ENCODE data around the gene NFATC1.

NFATC1 gene

GRCh38 chr18:79377187-79377891, 18.4 kb upstream of the NFATC1 start:
- no peak overlapping the region for H3K9ac ChIP-seq (ENCODE audit: low read length)

GRCh38 chr18:79378536-79379250, 17.0 kb upstream of the NFATC1 start:
- H3K9me3 ChIP-seq (ENCODE audit: low read length) = no peaks in the 10 kb centered on the region
- H3K27me3 ChIP-seq (ENCODE audit: insufficient read depth, low read length) = peaks cover 8% of the 10 kb centered on the region; the same call in 1 of the 2 replicates
- no peaks in the 10 kb centered on the region for H3K4me1 ChIP-seq (ENCODE audit: insufficient read depth, low read length, severe bottlenecking)
- H3K27ac ChIP-seq (ENCODE audit: low read depth, low read length, poor library complexity, severe bottlenecking) = no peak overlapping the region
- H2AFZ ChIP-seq (ENCODE audit: low read length) = no peak overlapping the region
- peaks cover 7% of the 10 kb centered on the region; the same call in 1 of the 2 replicates for H3K36me3 ChIP-seq (ENCODE audit: insufficient read depth, low read length)
- H3K4me3 ChIP-seq (ENCODE audit: low read depth, low read length, poor library complexity, severe bottlenecking) = no peak overlapping the region
- TF ChIP-seq CTCF (IDR thresholded peaks at IDR 0.05; ENCODE audit: low read length) = peak; percentile 95
- TF ChIP-seq EZH2 (IDR thresholded peaks at IDR 0.05; ENCODE audit: borderline replicate concordance, low read length) = no peak
- H4K20me1 ChIP-seq (ENCODE audit: insufficient read depth, low read length) = no peaks in the 10 kb centered on the region
- H3K4me2 ChIP-seq (ENCODE audit: low read length) = no peak overlapping the region
- H3K9me2 ChIP-seq (ENCODE audit: low read depth, low read length) = no peaks in the 10 kb centered on the region
- H3K9ac ChIP-seq (ENCODE audit: low read length) = no peak overlapping the region
- no peaks in the 10 kb centered on the region for H3F3A ChIP-seq (ENCODE audit: insufficient read depth, low read length)
- no peaks in the 10 kb centered on the region for H3K79me2 ChIP-seq (ENCODE audit: insufficient read depth, low read length)

More at GRCh38 chr18:79377187-79377891, 18.4 kb upstream of the NFATC1 start:
- Histone ChIP-seq H3K27ac (ENCODE audit: low read depth, low read length, poor library complexity, severe bottlenecking) (no peak overlapping the region), H3K27me3 (ENCODE audit: insufficient read depth, low read length) (0 out of 2 replicates have a peak, but pooled peaks cover 2% of the 10 kb centered on the region), H3K4me2 (ENCODE audit: low read length) (no peak overlapping the region), H3K9me3 (ENCODE audit: low read length) (no peaks in the 10 kb centered on the region), H3F3A (ENCODE audit: insufficient read depth, low read length) (no peaks in the 10 kb centered on the region), H3K4me1 (ENCODE audit: insufficient read depth, low read length, severe bottlenecking) (no peaks in the 10 kb centered on the region), H4K20me1 (ENCODE audit: insufficient read depth, low read length) (no peaks in the 10 kb centered on the region), H3K79me2 (ENCODE audit: insufficient read depth, low read length) (no peaks in the 10 kb centered on the region), H2AFZ (ENCODE audit: low read length) (no peak overlapping the region), H3K36me3 (ENCODE audit: insufficient read depth, low read length) (peaks cover 7% of the 10 kb centered on the region; the same call in 1 of the 2 replicates), H3K9me2 (ENCODE audit: low read depth, low read length) (no peaks in the 10 kb centered on the region), H3K4me3 (ENCODE audit: low read depth, low read length, poor library complexity, severe bottlenecking) (no peak overlapping the region)
- TF ChIP-seq EZH2 (IDR thresholded peaks at IDR 0.05; ENCODE audit: borderline replicate concordance, low read length) = no peak
- TF ChIP-seq CTCF (IDR thresholded peaks at IDR 0.05; ENCODE audit: low read length) = no peak

GRCh38 chr18:79379251-79379905, 16.4 kb upstream of the NFATC1 start:
- Histone ChIP-seq H4K20me1 (ENCODE audit: insufficient read depth, low read length) (no peaks in the 10 kb centered on the region), H3K27ac (ENCODE audit: low read depth, low read length, poor library complexity, severe bottlenecking) (no peak overlapping the region), H3K9me3 (ENCODE audit: low read length) (no peaks in the 10 kb centered on the region), H2AFZ (ENCODE audit: low read length) (no peak overlapping the region), H3F3A (ENCODE audit: insufficient read depth, low read length) (no peaks in the 10 kb centered on the region), H3K79me2 (ENCODE audit: insufficient read depth, low read length) (no peaks in the 10 kb centered on the region), H3K36me3 (ENCODE audit: insufficient read depth, low read length) (peaks cover 7% of the 10 kb centered on the region; the same call in 1 of the 2 replicates), H3K9ac (ENCODE audit: low read length) (no peak overlapping the region), H3K4me2 (ENCODE audit: low read length) (no peak overlapping the region), H3K4me3 (ENCODE audit: low read depth, low read length, poor library complexity, severe bottlenecking) (no peak overlapping the region), H3K4me1 (ENCODE audit: insufficient read depth, low read length, severe bottlenecking) (no peaks in the 10 kb centered on the region), H3K27me3 (ENCODE audit: insufficient read depth, low read length) (peaks cover 8% of the 10 kb centered on the region; the same call in 1 of the 2 replicates), H3K9me2 (ENCODE audit: low read depth, low read length) (no peaks in the 10 kb centered on the region)
- peak; percentile 10; the same call in 1 of the 2 replicates for TF ChIP-seq CTCF (IDR thresholded peaks at IDR 0.05; ENCODE audit: low read length)
- no peak for TF ChIP-seq EZH2 (IDR thresholded peaks at IDR 0.05; ENCODE audit: borderline replicate concordance, low read length)
